GM10847 (cell line): ENCODE results near the gene POLR2L.

Experiments
- POLR2A ChIP-seq: IDR thresholded peaks from 2 replicates; pipeline ENCODE4 v1.6.1; 2011; ENCODE audit not compliant: insufficient read length; ENCODE audit errors: extremely low read depth

The POLR2L gene

GRCh38 chr11:850775-851763 is 8.7 kb upstream of the POLR2L start:
- no peak for TF ChIP-seq POLR2A

GRCh38 chr11:849951-850774 is 7.8 kb upstream of the POLR2L start:
- TF ChIP-seq POLR2A: no peak

- no peak for TF ChIP-seq POLR2A
Observed at GRCh38 chr11:849104-849824, 6.9 kb upstream of the POLR2L start.

GRCh38 chr11:848380-848931 is 6.1 kb upstream of the POLR2L start:
- TF ChIP-seq POLR2A: no peak

- no peak for TF ChIP-seq POLR2A
Observed at GRCh38 chr11:847876-848275, 5.5 kb upstream of the POLR2L start.

GRCh38 chr11:846496-847098 is 4.3 kb upstream of the POLR2L start:
- no peak for TF ChIP-seq POLR2A

GRCh38 chr11:845872-846495 is 3.7 kb upstream of the POLR2L start:
- TF ChIP-seq POLR2A: no peak

- TF ChIP-seq POLR2A: no peak
Observed at GRCh38 chr11:844693-845644, 2.6 kb upstream of the POLR2L start.

- TF ChIP-seq POLR2A: no peak
Observed at GRCh38 chr11:843818-844692, 1.7 kb upstream of the POLR2L start.

GRCh38 chr11:843086-843734 is 881 bp upstream of the POLR2L start:
- TF ChIP-seq POLR2A: no peak

- no peak for TF ChIP-seq POLR2A
Observed at GRCh38 chr11:841981-842369, 354 bp downstream of the POLR2L start.

- TF ChIP-seq POLR2A: no peak
Observed at GRCh38 chr11:839875-840617, 2.3 kb downstream of the POLR2L start.
